HEK293 (cell line): ENCODE measurements around the gene TMEM131L.

Experiments
- CTCF ChIA-PET: fragments of 350-600 bp; formaldehyde crosslinking; extraction: SDS; loops from one replicate; lab custom pipeline; 2021; ENCODE audit warnings: antibody characterized with exemption; lab: Yijun Ruan, JAX
- POLR2A ChIA-PET: fragments of 300-600 bp; formaldehyde crosslinking; extraction: SDS; loops from one replicate; lab custom pipeline; 2020; ENCODE audit warnings: antibody characterized with exemption, inconsistent platforms; lab: Yijun Ruan, JAX
- H3K27ac ChIP-seq: fragments of 200-500 bp; sonication (Bioruptor generic); 2 replicates; pipeline ENCODE4 v1.5.1; 2014; ENCODE audit warnings: low read depth, low read length, control low read depth, inconsistent platforms; ENCODE audit errors: extremely low read depth
- H3K36me3 ChIP-seq, 2 experiments: fragments of 200-500 bp in 1 of 2; sonication (Bioruptor generic) in 1 of 2; 1 replicate in 1 of 2; 2 replicates in 1 of 2; pipeline ENCODE4 v1.5.1; 2014 to 2017; ENCODE audit warnings: inconsistent platforms in 2 of 2, low read length in 2 of 2; ENCODE audit not compliant: control insufficient read depth in 2 of 2, insufficient read depth in 1 of 2
- H3K4me1 ChIP-seq: fragments of 200-500 bp; sonication (Bioruptor generic); 2 replicates; pipeline ENCODE4 v1.5.1; 2014; ENCODE audit warnings: mild to moderate bottlenecking, low read length, inconsistent platforms; ENCODE audit not compliant: control insufficient read depth, insufficient read depth
- H3K4me3 ChIP-seq: 2 replicates; pipeline ENCODE4 v1.5.1; 2011; ENCODE audit warnings: low read depth, mild to moderate bottlenecking, control low read depth, low read length, moderate library complexity
- H3K9me3 ChIP-seq: fragments of 200-500 bp; sonication (Bioruptor generic); 2 replicates; pipeline ENCODE4 v1.5.1; 2014; ENCODE audit warnings: low read depth, low read length, inconsistent platforms; ENCODE audit not compliant: control insufficient read depth, insufficient read depth
- GLI2 ChIP-seq: fragments of 450-650 bp; formaldehyde crosslinking; IDR thresholded peaks from 2 replicates; pipeline ENCODE4; 2017; ENCODE audit warnings: missing biosample characterization, missing genetic modification characterization, low read depth, borderline replicate concordance
- HIC1 ChIP-seq: fragments of 450-650 bp; formaldehyde crosslinking; IDR thresholded peaks from 2 replicates; pipeline ENCODE4 v1.5.1; 2016; ENCODE audit warnings: missing biosample characterization, missing genetic modification characterization
- IKZF3 ChIP-seq: fragments of 450-650 bp; IDR thresholded peaks from 2 replicates; pipeline ENCODE4 v1.5.0; 2018; ENCODE audit warnings: missing biosample characterization, mild to moderate bottlenecking, missing genetic modification characterization, moderate library complexity
- INSM2 ChIP-seq: fragments of 450-650 bp; formaldehyde crosslinking; IDR thresholded peaks from 2 replicates; pipeline ENCODE4 v1.5.1; 2016; ENCODE audit warnings: missing biosample characterization, missing genetic modification characterization
- OSR2 ChIP-seq: fragments of 450-650 bp; formaldehyde crosslinking; IDR thresholded peaks from 2 replicates; pipeline ENCODE4 v1.5.1; 2016; ENCODE audit warnings: missing biosample characterization, missing genetic modification characterization
- PRDM1 ChIP-seq: fragments of 450-650 bp; formaldehyde crosslinking; IDR thresholded peaks from 2 replicates; pipeline ENCODE4; 2016; ENCODE audit warnings: missing biosample characterization, missing genetic modification characterization
- PRDM6 ChIP-seq: fragments of 450-650 bp; formaldehyde crosslinking; IDR thresholded peaks from 2 replicates; pipeline ENCODE4 v1.5.1; 2017; ENCODE audit warnings: missing biosample characterization, missing genetic modification characterization
- SP7 ChIP-seq: fragments of 450-650 bp; formaldehyde crosslinking; IDR thresholded peaks from 2 replicates; pipeline ENCODE4 v1.5.1; 2016; ENCODE audit warnings: missing biosample characterization, missing genetic modification characterization
- ZBTB17 ChIP-seq: fragments of 450-650 bp; formaldehyde crosslinking; IDR thresholded peaks from 2 replicates; pipeline ENCODE4 v1.5.1; 2016; ENCODE audit warnings: missing biosample characterization, missing genetic modification characterization
- ZBTB26 ChIP-seq: fragments of 450-650 bp; formaldehyde crosslinking; optimal IDR thresholded peaks from 2 replicates; pipeline ENCODE3; 2016; ENCODE audit warnings: missing biosample characterization, mild to moderate bottlenecking, missing genetic modification characterization
- ZFP37 ChIP-seq: fragments of 450-650 bp; formaldehyde crosslinking; IDR thresholded peaks from 2 replicates; pipeline ENCODE4 v1.5.1; 2016; ENCODE audit warnings: missing biosample characterization, missing genetic modification characterization
- ZNF280D ChIP-seq: fragments of 450-650 bp; formaldehyde crosslinking; IDR thresholded peaks from 2 replicates; pipeline ENCODE4 v1.5.1; 2016; ENCODE audit warnings: missing biosample characterization, missing genetic modification characterization
- ZNF335 ChIP-seq: fragments of 450-650 bp; formaldehyde crosslinking; conservative IDR thresholded peaks from 2 replicates; pipeline ENCODE4 v1.5.1; 2016; ENCODE audit warnings: missing biosample characterization, missing genetic modification characterization
- ZNF366 ChIP-seq: fragments of 450-650 bp; formaldehyde crosslinking; conservative IDR thresholded peaks from 2 replicates; pipeline ENCODE4 v1.5.1; 2016; ENCODE audit warnings: missing biosample characterization, missing genetic modification characterization
- ZNF398 ChIP-seq: fragments of 450-650 bp; formaldehyde crosslinking; IDR thresholded peaks from 2 replicates; pipeline ENCODE4 v1.5.1; 2017; ENCODE audit warnings: missing biosample characterization, missing genetic modification characterization
- ZNF510 ChIP-seq: fragments of 450-650 bp; formaldehyde crosslinking; IDR thresholded peaks from 2 replicates; pipeline ENCODE4 v1.5.1; 2018; ENCODE audit warnings: mild to moderate bottlenecking, missing genetic modification characterization, missing biosample characterization; ENCODE audit not compliant: insufficient replicate concordance
- ZNF585B ChIP-seq: fragments of 450-650 bp; formaldehyde crosslinking; IDR thresholded peaks from 2 replicates; pipeline ENCODE4 v1.5.1; 2016; ENCODE audit warnings: missing biosample characterization, missing genetic modification characterization
- ZNF629 ChIP-seq: fragments of 450-650 bp; formaldehyde crosslinking; IDR thresholded peaks from 2 replicates; pipeline ENCODE4 v1.5.1; 2017; ENCODE audit warnings: missing biosample characterization, missing genetic modification characterization
- ZNF654 ChIP-seq: fragments of 450-650 bp; formaldehyde crosslinking; IDR thresholded peaks from 2 replicates; pipeline ENCODE4 v1.5.1; 2016; ENCODE audit warnings: low read depth, missing biosample characterization, missing genetic modification characterization
- ZNF776 ChIP-seq: fragments of 450-650 bp; formaldehyde crosslinking; IDR thresholded peaks from 2 replicates; pipeline ENCODE4 v1.5.0; 2017; ENCODE audit warnings: missing biosample characterization, missing genetic modification characterization, borderline replicate concordance
- ZNF843 ChIP-seq: fragments of 450-650 bp; formaldehyde crosslinking; IDR thresholded peaks from 2 replicates; pipeline ENCODE4 v1.5.1; 2016; ENCODE audit warnings: missing biosample characterization, missing genetic modification characterization

The TMEM131L gene

GRCh38 chr4:153513596-153513995, 47.4 kb downstream of the TMEM131L start (continued):
- TF ChIP-seq PRDM6 (tag by site-specific recombination): peak; percentile 76
- no peak for TF ChIP-seq ZNF776 (tag by site-specific recombination)

GRCh38 chr4:153514001-153514526, 47.9 kb downstream of the TMEM131L start:
- no peaks in the 10 kb centered on the region for H3K9me3 ChIP-seq
- peaks cover 0 to under 1% of the 10 kb centered on the region in 2 experiments; a peak in 1 of 3 replicates for H3K36me3 ChIP-seq
- ChIA-PET POLR2A (no interaction called here), CTCF (interaction anchor here (0.7 to 1.2 kb wide), 4 partner anchors 20 to 60 kb away, joined by 3 read pairs; no protein-coding TSS in a partner anchor)
- H3K4me3 ChIP-seq: no peak overlapping the region
- H3K27ac ChIP-seq: no peak overlapping the region
- peaks cover 9% of the 10 kb centered on the region for H3K4me1 ChIP-seq
- TF ChIP-seq ZNF629 (tag by site-specific recombination) (peak; percentile 68; the same call in 1 of the 2 replicates), PRDM1 (tag by site-specific recombination) (peak; percentile 29; the same call in 1 of the 2 replicates), OSR2 (tag by site-specific recombination) (peak; percentile 57), ZNF843 (tag by site-specific recombination) (peak; percentile 41; the same call in 1 of the 2 replicates), INSM2 (tag by site-specific recombination) (peak; percentile 70; the same call in 1 of the 2 replicates), ZNF335 (0 out of 2 replicates have a peak, but pooled peaks have one; percentile 21), ZNF366 (tag by site-specific recombination) (peak; percentile 86), ZNF398 (tag by site-specific recombination) (0 out of 2 replicates have a peak, but pooled peaks have one; percentile 12), ZFP37 (tag by site-specific recombination) (0 out of 2 replicates have a peak, but pooled peaks have one; percentile 29), ZNF585B (tag by site-specific recombination) (no peak), PRDM6 (tag by site-specific recombination) (peak; percentile 71), HIC1 (peak; percentile 68), ZBTB17 (peak; percentile 61), IKZF3 (0 out of 2 replicates have a peak, but pooled peaks have one; percentile 59), ZNF510 (no peak), GLI2 (tag by site-specific recombination) (peak; percentile 72; the same call in 1 of the 2 replicates), ZBTB26 (no peak), ZNF280D (no peak), ZNF654 (no peak), SP7 (peak; percentile 80)
